GM15510 (cell line): Measurements from ENCODE around the gene GALNT9.

Experiments used
- POLR2A ChIP-seq: IDR thresholded peaks from 3 replicates; pipeline ENCODE4 v1.6.1; 2011; ENCODE audit warnings: borderline replicate concordance; ENCODE audit not compliant: insufficient read length; ENCODE audit errors: extremely low read depth

Gene GALNT9

GRCh38 chr12:132173135-132174014 is 156.0 kb downstream of the GALNT9 start:
- no peak for TF ChIP-seq POLR2A

GRCh38 chr12:132172619-132173018 is 156.8 kb downstream of the GALNT9 start:
- TF ChIP-seq POLR2A, result no peak

- no peak for TF ChIP-seq POLR2A
These were observed 157.3 kb downstream of the GALNT9 start for GRCh38 chr12:132171968-132172521.

- TF ChIP-seq POLR2A, result no peak
These were observed 158.0 kb downstream of the GALNT9 start for GRCh38 chr12:132171293-132171967.

- no peak for TF ChIP-seq POLR2A
These were observed 158.6 kb downstream of the GALNT9 start for GRCh38 chr12:132170637-132171292.

- TF ChIP-seq POLR2A, result no peak
These were observed 159.2 kb downstream of the GALNT9 start for GRCh38 chr12:132170094-132170636.

GRCh38 chr12:132169376-132169775 is 160.0 kb downstream of the GALNT9 start:
- no peak for TF ChIP-seq POLR2A

GRCh38 chr12:132168311-132169031 is 160.9 kb downstream of the GALNT9 start:
- TF ChIP-seq POLR2A, result no peak

- no peak for TF ChIP-seq POLR2A
These were observed 161.6 kb downstream of the GALNT9 start for GRCh38 chr12:132167611-132168310.

- no peak for TF ChIP-seq POLR2A
These were observed 162.4 kb downstream of the GALNT9 start for GRCh38 chr12:132166801-132167591.

GRCh38 chr12:132166093-132166492 is 163.3 kb downstream of the GALNT9 start:
- no peak for TF ChIP-seq POLR2A

GRCh38 chr12:132165584-132165983 is 163.8 kb downstream of the GALNT9 start:
- no peak for TF ChIP-seq POLR2A

- TF ChIP-seq POLR2A, result no peak
These were observed 165.0 kb downstream of the GALNT9 start for GRCh38 chr12:132164426-132164825.
